DMS114 treated with DMSO at 0.1 percent for 48 hours (cell line): ENCODE data around the gene TMEM132E.
A peak's percentile ranks its signal among the peaks of the same experiment; 100 is the strongest.
"Not testable (repeated sequence)": the region's sequence is repeated elsewhere in the genome, so short reads cannot be mapped to it uniquely, and the experiment has no call there.

ENCODE experiments used
- DNase-seq: peaks from one replicate; lab custom pipeline; 2025; ENCODE audit not compliant: unreplicated experiment; lab: John Stamatoyannopoulos, UW

The TMEM132E gene

GRCh38 chr17:34579017-34579946, at the start of gene TMEM132E:
TSS of gene TMEM132E (plus strand) at chr17:34579582. CDS start at chr17:34581077, 1,495 bp downstream.
- no peak for DNase-seq

GRCh38 chr17:34530918-34531317, 48.5 kb upstream of the TMEM132E start:
- DNase-seq: no peak

GRCh38 chr17:34532281-34533065, 46.9 kb upstream of the TMEM132E start:
- no peak for DNase-seq

- no peak for DNase-seq
Measured at GRCh38 chr17:34533806-34534527, 45.4 kb upstream of the TMEM132E start.

- no peak for DNase-seq
Measured at GRCh38 chr17:34537445-34537844, 41.9 kb upstream of the TMEM132E start.

- DNase-seq: not testable (repeated sequence)
Measured at GRCh38 chr17:34538582-34538981, 40.8 kb upstream of the TMEM132E start.

GRCh38 chr17:34539881-34540280, 39.5 kb upstream of the TMEM132E start:
- DNase-seq: no peak

GRCh38 chr17:34542700-34543336, 36.6 kb upstream of the TMEM132E start:
- no peak for DNase-seq

GRCh38 chr17:34547453-34548063, 31.8 kb upstream of the TMEM132E start:
- no peak for DNase-seq

- no peak for DNase-seq
Measured at GRCh38 chr17:34549966-34550365, 29.4 kb upstream of the TMEM132E start.

- no peak for DNase-seq
Measured at GRCh38 chr17:34553907-34554306, 25.5 kb upstream of the TMEM132E start.

- no peak for DNase-seq
Measured at GRCh38 chr17:34556384-34556783, 23.0 kb upstream of the TMEM132E start.

- no peak for DNase-seq
Measured at GRCh38 chr17:34556931-34557330, 22.5 kb upstream of the TMEM132E start.

GRCh38 chr17:34561328-34561727, 18.1 kb upstream of the TMEM132E start:
- DNase-seq: no peak

GRCh38 chr17:34562387-34562786, 17.0 kb upstream of the TMEM132E start:
- DNase-seq: peak; percentile 12

- no peak for DNase-seq
Measured at GRCh38 chr17:34565713-34566112, 13.7 kb upstream of the TMEM132E start.

- no peak for DNase-seq
Measured at GRCh38 chr17:34566201-34566600, 13.2 kb upstream of the TMEM132E start.

- no peak for DNase-seq
Measured at GRCh38 chr17:34566873-34567272, 12.5 kb upstream of the TMEM132E start.

- DNase-seq: no peak
Measured at GRCh38 chr17:34567691-34568465, 11.5 kb upstream of the TMEM132E start.

- DNase-seq: no peak
Measured at GRCh38 chr17:34568953-34569352, 10.4 kb upstream of the TMEM132E start.
